SU-DHL-6 (cell line): ENCODE results near the gene HHEX.

ENCODE experiments used
- EZH2phosphoT487 ChIP-seq: fragments of 200-600 bp; sonication (generic), shearing (Covaris generic); conservative IDR thresholded peaks from 2 replicates; pipeline ENCODE4 v1.6.1; 2018; ENCODE audit warnings: mild to moderate bottlenecking, antibody characterized with exemption, low read length, moderate library complexity, mixed read lengths
- TF ChIP-seq, protein P1 (sequence below): fragments of 200-600 bp; sonication (generic); IDR thresholded peaks from one replicate; pipeline ENCODE4 v1.5.1; 2017; ENCODE audit warnings: antibody characterized with exemption, mild to moderate bottlenecking, low read length, moderate library complexity; ENCODE audit not compliant: insufficient read depth, poor library complexity, severe bottlenecking

- TF ChIP-seq, protein P1, sequence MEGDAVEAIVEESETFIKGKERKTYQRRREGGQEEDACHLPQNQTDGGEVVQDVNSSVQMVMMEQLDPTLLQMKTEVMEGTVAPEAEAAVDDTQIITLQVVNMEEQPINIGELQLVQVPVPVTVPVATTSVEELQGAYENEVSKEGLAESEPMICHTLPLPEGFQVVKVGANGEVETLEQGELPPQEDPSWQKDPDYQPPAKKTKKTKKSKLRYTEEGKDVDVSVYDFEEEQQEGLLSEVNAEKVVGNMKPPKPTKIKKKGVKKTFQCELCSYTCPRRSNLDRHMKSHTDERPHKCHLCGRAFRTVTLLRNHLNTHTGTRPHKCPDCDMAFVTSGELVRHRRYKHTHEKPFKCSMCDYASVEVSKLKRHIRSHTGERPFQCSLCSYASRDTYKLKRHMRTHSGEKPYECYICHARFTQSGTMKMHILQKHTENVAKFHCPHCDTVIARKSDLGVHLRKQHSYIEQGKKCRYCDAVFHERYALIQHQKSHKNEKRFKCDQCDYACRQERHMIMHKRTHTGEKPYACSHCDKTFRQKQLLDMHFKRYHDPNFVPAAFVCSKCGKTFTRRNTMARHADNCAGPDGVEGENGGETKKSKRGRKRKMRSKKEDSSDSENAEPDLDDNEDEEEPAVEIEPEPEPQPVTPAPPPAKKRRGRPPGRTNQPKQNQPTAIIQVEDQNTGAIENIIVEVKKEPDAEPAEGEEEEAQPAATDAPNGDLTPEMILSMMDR, result no peak
- TF ChIP-seq EZH2phosphoT487, result no peak
Measured at GRCh38 chr10:92737484-92737883, 47.7 kb downstream of the HHEX start.
